ENCODE data around the gene TWF2. TPM values are rescaled to one million over a fixed set of nuclear protein-coding genes. Genes with fewer than 3 reads are reported as not detected.
A peak's percentile ranks its signal among the peaks of the same experiment; 100 is the strongest.

TWF2 gene
- total RNA-seq, 6 donors from 2014 or later = 31.9 to 83.5 (median 66.6) TPM

- DNase-seq (peak; percentile 41 to 73), ATAC-seq (ENCODE audit: low FRiP score in 2 of 2) (peak in 1 of 2 donors; percentile 42)
- WGBS, 2 donors = 43 to 70% methylated on average over 4 to 6 of the region's 6 CpGs
- TF ChIP-seq POLR2AphosphoS5 (IDR thresholded peaks at IDR 0.05) (peak in 1 of 2 donors; percentile 27), EP300 (IDR thresholded peaks at IDR 0.05) (no peak), CTCF (IDR thresholded peaks at IDR 0.05) (peak in 1 of 6 experiments; percentile 25)
- H3K9me3 ChIP-seq = no peaks in the 10 kb centered on the region
- H3K36me3 ChIP-seq = peaks cover 8 to 20% (median 15%) of the 10 kb centered on the region in 4 donors
- H3K4me3 ChIP-seq = no peak overlapping the region
- H3K27ac ChIP-seq = peak overlapping the region; percentile 75 to 90 (median 79)
- no peaks in the 10 kb centered on the region for H3K27me3 ChIP-seq
- peaks cover 43 to 52% (median 50%) of the 10 kb centered on the region in 4 donors for H3K4me1 ChIP-seq
Observed at GRCh38 chr3:52218937-52219650, 19.9 kb downstream of the TWF2 start.

- ATAC-seq (ENCODE audit: low FRiP score in 2 of 2) = no peak
- Histone ChIP-seq H3K9me3 (no peaks in the 10 kb centered on the region), H3K4me1 (peaks cover 43 to 52% (median 50%) of the 10 kb centered on the region in 4 donors), H3K27ac (peak overlapping the region; percentile 75 to 90 (median 79)), H3K4me3 (no peak overlapping the region), H3K27me3 (no peaks in the 10 kb centered on the region), H3K36me3 (peaks cover 11 to 26% (median 21%) of the 10 kb centered on the region in 4 donors)
- DNase-seq = peak in 1 of 2 donors; percentile 23
- 36 to 40% methylated on average over 3 to 10 of the region's 12 CpGs for WGBS, 2 donors
- TF ChIP-seq CTCF (IDR thresholded peaks at IDR 0.05) (no peak), POLR2AphosphoS5 (IDR thresholded peaks at IDR 0.05) (no peak), EP300 (IDR thresholded peaks at IDR 0.05) (no peak), POLR2A (IDR thresholded peaks at IDR 0.05) (no peak)
Observed at GRCh38 chr3:52218454-52218853, 20.5 kb downstream of the TWF2 start.

GRCh38 chr3:52218026-52218425 is 20.9 kb downstream of the TWF2 start:
- Histone ChIP-seq H3K4me3 (no peak overlapping the region), H3K27me3 (no peaks in the 10 kb centered on the region), H3K27ac (peak overlapping the region; percentile 75 to 90 (median 79)), H3K9me3 (no peaks in the 10 kb centered on the region), H3K4me1 (peaks cover 43 to 52% (median 50%) of the 10 kb centered on the region in 4 donors), H3K36me3 (peaks cover 13 to 31% (median 25%) of the 10 kb centered on the region in 4 donors)
- TF ChIP-seq EP300 (IDR thresholded peaks at IDR 0.05) = no peak
- no peak for TF ChIP-seq POLR2AphosphoS5 (IDR thresholded peaks at IDR 0.05)
- TF ChIP-seq CTCF (IDR thresholded peaks at IDR 0.05) = no peak
- no peak for TF ChIP-seq POLR2A (IDR thresholded peaks at IDR 0.05)
- ATAC-seq (ENCODE audit: low FRiP score in 2 of 2) (no peak), DNase-seq (no peak)
- 62 to 70% methylated on average over 2 to 3 of the region's 3 CpGs for WGBS, 2 donors

GRCh38 chr3:52217409-52217805 is 21.6 kb downstream of the TWF2 start:
- H3K9me3 ChIP-seq = no peaks in the 10 kb centered on the region
- H3K4me3 ChIP-seq = no peak overlapping the region
- H3K27ac ChIP-seq = peak overlapping the region; percentile 75 to 90 (median 79)
- peaks cover 19 to 37% (median 31%) of the 10 kb centered on the region in 4 donors for H3K36me3 ChIP-seq
- WGBS, 2 donors = 49 to 50% methylated on average over 9 to 10 of the region's 10 CpGs
- DNase-seq (peak in 1 of 2 donors; percentile 22), ATAC-seq (ENCODE audit: low FRiP score in 2 of 2) (no peak)
- no peaks in the 10 kb centered on the region for H3K27me3 ChIP-seq
- TF ChIP-seq POLR2AphosphoS5 (IDR thresholded peaks at IDR 0.05) (peak in 1 of 2 donors; percentile 1), CTCF (IDR thresholded peaks at IDR 0.05) (no peak)
- H3K4me1 ChIP-seq = peaks cover 43 to 52% (median 50%) of the 10 kb centered on the region in 4 donors

All from upper lobe of left lung (tissue), 6 donors.